ENCODE data around the gene KPNB1. TPM values are rescaled to one million over a fixed set of nuclear protein-coding genes. Genes with fewer than 3 reads are reported as not detected.

KPNB1 gene
- polyA plus RNA-seq, 10 donors: 135 to 209 (median 166) TPM

DNA sequence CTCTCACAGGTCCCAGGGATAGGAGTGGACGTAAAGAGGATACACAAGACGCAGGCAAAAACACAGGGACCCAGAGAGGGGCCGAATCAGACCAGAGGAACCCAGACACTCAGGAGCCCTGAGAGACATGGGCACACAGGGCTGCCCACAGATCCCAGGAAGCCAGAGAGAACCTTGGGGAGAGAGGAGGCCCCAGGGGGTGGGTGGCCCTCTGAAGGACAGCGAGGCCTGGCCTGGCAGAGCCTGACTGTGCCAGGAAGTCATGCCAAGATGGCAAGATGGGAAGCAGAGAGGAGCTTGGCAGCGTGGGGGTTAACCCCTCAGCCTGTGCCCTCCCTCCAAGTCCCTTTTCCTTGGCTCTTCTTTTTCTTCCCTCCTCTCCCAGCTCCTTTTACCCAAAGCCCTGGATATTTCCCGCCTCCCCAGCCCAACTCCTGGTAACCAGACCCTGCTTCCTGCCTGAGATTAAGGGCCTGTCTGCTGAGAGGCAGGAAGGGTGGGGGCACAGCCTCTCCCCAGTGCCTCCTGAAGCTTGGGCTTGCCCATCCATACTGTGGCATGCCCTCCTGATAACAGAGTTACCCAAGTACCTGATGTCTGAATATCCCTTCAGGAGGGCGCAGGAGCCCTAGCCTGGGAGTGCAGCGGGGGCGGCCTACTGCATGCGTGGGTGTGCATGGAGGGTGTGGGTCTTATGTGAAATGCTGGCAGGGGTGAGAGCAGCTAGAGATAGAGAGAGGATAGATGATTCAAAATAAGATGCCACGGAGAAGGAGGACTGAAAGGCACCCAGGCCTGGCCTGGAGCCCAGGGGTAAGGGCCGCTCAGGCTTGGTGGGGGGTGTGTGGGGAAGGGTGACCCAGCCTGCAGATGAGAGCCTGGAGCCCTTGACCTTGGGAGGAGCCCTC is 77.3 kb downstream of the KPNB1 start:
- no peak for DNase-seq

DNA sequence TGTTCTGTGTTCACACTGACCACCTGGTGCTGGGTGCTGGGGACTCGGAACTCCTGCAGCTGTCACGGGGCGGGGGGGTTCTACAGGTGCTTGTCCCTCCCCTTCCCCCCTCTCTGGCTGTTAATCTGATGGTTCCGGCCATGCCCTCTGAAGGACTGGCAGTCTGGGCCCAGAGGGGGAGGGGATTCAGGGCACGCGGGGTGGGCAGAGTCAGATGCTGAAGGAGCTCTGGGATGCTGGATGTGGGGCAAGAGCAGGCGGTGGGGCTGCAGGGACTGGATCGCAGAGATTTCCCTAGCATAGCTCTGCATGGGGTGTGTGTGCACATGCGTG is 78.0 kb downstream of the KPNB1 start:
- DNase-seq: no peak

DNA sequence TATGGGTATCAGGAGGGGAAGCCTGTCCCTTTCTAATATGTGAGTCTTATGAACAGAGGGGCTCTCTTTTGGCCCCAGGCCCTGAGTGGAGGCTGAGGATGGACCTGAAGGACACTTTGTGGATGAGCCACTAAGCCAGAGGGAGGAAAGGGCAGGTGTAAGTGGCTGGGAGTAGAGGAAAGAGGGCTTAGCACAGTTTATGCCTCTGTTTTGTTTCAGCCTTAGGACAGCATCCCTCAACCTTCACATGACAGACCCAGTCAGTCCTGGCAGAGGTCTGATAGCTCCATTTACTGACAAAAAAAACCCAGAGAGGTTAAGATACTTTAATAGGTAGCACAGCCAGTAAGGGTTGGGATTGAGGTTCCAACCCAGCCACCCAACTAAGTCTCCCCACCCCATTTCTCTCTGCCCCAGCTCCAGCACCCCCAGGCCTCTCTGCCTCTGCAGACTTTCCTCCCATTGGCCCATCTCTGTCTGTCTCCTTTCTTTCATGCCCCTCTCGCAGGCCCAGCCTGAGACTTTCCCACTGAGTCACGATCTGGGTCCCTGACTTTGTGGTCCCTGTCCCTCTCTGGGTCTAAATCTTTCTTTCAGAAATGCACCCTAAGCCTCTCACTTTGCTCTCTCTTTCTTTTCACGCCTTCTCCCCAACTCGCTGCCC is 78.6 kb downstream of the KPNB1 start:
- no peak for DNase-seq

DNA sequence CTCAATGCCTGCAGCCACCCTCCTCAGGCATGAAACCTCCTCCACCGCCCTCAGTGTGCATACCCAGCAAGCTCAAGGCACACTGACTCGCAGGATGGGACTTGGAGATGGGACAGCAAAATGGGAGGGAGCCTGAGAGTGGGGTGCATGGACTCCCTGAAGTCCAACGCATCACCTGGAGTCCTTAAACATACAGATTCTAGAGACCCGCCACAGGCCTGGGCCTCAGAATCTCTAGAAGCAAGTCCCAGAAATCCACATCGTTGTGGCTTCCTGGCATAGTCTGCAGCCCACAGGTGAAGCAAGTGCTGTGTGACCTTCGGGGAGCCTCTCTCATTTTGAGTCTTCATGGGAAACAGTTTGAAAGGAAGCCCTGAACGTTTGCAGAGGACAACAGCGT is 79.8 kb downstream of the KPNB1 start:
- no peak for DNase-seq

DNA sequence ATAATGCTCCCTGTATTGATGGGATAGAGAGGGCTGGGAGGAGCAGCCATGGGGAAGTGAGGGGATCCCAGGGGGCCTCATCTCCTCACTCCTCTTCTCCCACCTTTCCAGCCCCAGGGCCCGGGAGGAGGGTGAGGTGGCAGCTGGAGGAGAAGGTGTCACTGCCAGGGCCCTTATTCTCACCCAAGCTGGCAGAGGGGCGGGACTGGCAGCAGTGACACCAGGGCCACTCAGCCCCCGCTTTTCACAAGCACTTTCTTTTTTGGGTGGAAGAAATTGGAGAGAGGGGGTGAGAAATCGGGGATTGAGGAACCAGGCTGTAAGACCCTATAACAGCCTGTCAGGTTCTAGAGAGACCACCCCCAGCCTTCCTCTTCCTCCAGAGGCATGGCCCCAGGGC is 81.0 kb downstream of the KPNB1 start:
- DNase-seq: no peak

DNA sequence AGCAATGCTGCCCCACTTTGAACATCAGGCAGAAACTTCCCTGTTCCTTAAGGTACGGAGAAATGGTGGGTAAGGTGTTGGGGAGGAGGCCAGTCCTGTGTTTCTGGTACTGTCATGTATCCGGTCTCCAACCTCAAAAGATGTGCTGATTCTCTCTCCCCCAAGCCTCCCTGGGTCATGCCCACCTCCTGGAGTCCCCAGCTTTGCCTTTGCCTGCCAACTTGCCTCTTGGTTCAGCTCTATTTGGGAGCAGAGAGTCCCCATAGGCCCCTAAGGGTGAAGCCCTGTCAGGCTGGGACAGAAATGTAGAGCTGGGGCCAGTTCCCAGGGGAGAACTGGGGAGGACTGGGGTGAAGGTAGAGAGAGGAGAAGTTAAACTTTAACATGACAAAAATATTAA is 81.7 kb downstream of the KPNB1 start:
- no peak for DNase-seq

DNA sequence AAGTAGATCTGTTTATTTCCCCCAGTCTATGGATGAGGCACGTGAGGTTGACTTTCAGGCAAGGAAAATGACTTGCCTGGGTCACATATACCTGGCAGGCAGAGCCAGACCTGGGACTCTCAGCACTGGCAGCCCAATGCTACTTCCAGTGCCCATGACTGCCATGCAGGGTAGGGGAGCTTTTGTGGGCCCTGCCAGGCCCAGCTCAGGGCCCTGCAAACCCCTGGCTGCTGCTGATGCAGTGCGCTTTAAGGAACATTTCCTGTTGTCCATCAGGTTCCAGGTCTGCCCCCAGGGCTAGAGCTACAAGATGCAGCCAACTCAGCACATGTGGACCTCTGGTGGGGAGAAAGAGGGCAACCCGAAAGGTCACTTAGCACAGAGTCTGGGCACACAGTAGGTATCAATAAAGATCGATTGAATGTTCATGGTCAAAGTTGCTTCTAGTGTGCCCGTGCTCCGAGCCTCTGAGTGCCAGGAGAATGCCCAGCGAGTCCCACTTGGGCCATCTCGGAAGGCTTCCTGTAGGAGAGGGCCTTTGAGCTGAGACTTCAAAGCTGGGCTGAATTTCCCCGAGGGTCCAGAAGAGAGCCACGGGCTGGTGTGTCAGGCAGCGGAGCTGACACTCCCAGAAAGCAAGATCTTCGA is 82.8 kb downstream of the KPNB1 start:
- no peak for DNase-seq

DNA sequence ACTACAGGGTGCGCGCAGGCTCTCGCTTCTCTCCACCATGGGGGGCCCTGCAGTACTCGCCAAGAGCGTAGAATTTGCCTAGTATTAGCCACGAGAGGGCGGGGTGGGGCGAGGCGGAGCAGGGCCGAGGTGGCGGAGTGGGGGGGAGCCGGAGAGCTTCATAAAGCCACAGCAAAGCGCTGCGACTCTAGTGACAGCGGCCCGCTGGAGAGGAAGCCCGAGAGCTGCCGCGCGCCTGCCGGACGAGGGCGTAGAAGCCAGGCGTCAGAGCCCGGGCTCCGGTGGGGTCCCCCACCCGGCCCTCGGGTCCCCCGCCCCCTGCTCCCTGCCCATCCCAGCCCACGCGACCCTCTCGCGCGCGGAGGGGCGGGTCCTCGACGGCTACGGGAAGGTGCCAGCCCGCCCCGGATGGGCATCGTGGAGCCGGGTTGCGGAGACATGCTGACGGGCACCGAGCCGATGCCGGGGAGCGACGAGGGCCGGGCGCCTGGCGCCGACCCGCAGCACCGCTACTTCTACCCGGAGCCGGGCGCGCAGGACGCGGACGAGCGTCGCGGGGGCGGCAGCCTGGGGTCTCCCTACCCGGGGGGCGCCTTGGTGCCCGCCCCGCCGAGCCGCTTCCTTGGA is 83.4 kb downstream of the KPNB1 start, which contains the start of gene TBX21:
Gene TBX21, plus strand, starts transcription at position 190 of the 627 bp plus-strand sequence. Its CDS starts 219 bp downstream, at position 409.
- peak; percentile 16 to 61 (median 48) for DNase-seq

DNA sequence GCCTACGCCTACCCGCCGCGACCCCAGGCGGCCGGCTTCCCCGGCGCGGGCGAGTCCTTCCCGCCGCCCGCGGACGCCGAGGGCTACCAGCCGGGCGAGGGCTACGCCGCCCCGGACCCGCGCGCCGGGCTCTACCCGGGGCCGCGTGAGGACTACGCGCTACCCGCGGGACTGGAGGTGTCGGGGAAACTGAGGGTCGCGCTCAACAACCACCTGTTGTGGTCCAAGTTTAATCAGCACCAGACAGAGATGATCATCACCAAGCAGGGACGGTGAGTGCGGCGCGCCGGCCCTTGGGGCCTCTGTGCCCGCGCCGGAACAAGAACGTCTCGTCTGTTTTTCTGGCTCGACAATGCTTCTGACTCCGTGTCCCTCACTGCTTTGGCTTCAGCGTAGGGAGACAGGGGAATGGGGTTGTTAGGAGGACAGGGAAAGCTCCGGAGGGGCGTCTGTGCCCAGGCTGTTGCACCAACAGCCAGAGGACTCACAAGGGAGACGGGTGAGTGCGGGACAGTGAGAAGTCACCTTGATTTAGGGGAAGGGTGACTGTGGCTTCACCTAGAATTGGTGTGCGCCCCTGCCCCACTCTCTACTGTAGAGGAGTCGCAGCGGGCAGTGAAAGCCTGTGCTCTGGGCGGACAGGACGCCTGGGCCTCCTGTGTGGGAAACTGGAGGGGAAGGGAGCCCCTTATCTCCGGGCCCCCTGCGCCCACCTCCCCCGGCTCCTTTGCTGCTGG is 84.1 kb downstream of the KPNB1 start:
- DNase-seq: no peak

DNA sequence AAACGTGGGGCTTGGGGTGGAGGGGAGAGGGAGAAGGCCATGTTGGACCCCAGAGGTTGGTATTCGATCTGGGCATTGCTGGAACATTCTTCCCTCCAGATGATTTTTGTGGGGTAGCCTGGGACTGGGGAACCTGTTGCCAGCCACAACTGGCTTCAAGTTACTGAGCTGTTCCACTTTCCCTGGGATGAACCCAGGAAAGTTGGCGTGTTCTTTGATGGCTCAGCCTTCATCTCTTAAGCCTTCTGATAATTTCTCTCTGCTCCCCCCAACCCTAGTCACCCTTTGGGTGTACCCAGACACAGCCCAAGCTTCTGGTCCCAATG is 85.4 kb downstream of the KPNB1 start:
- DNase-seq: no peak

Other genes with a start within 250 kb of the KPNB1 start
- gene NPEPPS, start 118.8 kb upstream of the KPNB1 start, polyA plus RNA-seq (ENCODE audit: insufficient read length in 10 of 10): 100 to 1,000 TPM in 8 of 10 donors, 10 to 100 TPM in 2; 95.5 to 180 (median 127) TPM
- 10 to 100 TPM; 21.2 to 35.2 (median 28.9) TPM for gene TBKBP1, start 44.2 kb downstream of the KPNB1 start, polyA plus RNA-seq (ENCODE audit: insufficient read length in 10 of 10)
- gene TBX21, start 83.3 kb downstream of the KPNB1 start, polyA plus RNA-seq (ENCODE audit: insufficient read length in 10 of 10): under 1 TPM in 9 of 10 donors, not detected in 1; 0.13 to 0.66 (median 0.20) TPM
- gene OSBPL7, start 171.9 kb downstream of the KPNB1 start, polyA plus RNA-seq (ENCODE audit: insufficient read length in 10 of 10): 10 to 100 TPM in 5 of 10 donors, 1 to 10 TPM in 5; 7.2 to 16.5 (median 10.0) TPM
- 10 to 100 TPM; 42.9 to 58.5 (median 52.7) TPM for gene MRPL10, start 181.6 kb downstream of the KPNB1 start, polyA plus RNA-seq (ENCODE audit: insufficient read length in 10 of 10)
- 1 to 10 TPM in 3 of 10 donors, under 1 TPM in 7; 0.49 to 1.4 (median 0.88) TPM for gene LRRC46, start 181.8 kb downstream of the KPNB1 start, polyA plus RNA-seq (ENCODE audit: insufficient read length in 10 of 10)
- 10 to 100 TPM; 15.2 to 36.0 (median 21.0) TPM for gene SCRN2, start 191.4 kb downstream of the KPNB1 start, polyA plus RNA-seq (ENCODE audit: insufficient read length in 10 of 10)
- gene SP6, start 201.2 kb downstream of the KPNB1 start, polyA plus RNA-seq (ENCODE audit: insufficient read length in 10 of 10): 1 to 10 TPM in 8 of 10 donors, under 1 TPM in 2; 0.77 to 4.0 (median 1.4) TPM
- gene SP2, start 246.3 kb downstream of the KPNB1 start, polyA plus RNA-seq (ENCODE audit: insufficient read length in 10 of 10): 10 to 100 TPM; 12.3 to 18.3 (median 14.7) TPM